CD4-positive, alpha-beta T cell treated with Interleukin-21 for 1 hour (primary cell): ENCODE measurements around the gene CACTIN.
"Not testable (repeated sequence)": the region's sequence is repeated elsewhere in the genome, so short reads cannot be mapped to it uniquely, and the experiment has no call there.

Experiments used
- DNase-seq: peaks from one replicate; pipeline ENCODE4 v3.0.0-alpha.2; 2020

The CACTIN gene

GRCh38 chr19:3626473-3627350, at the start of gene CACTIN:
TSS of gene CACTIN (minus strand) at chr19:3626790. CDS start at chr19:3626762, 28 bp downstream.
- peak; percentile 99 for DNase-seq

DNA sequence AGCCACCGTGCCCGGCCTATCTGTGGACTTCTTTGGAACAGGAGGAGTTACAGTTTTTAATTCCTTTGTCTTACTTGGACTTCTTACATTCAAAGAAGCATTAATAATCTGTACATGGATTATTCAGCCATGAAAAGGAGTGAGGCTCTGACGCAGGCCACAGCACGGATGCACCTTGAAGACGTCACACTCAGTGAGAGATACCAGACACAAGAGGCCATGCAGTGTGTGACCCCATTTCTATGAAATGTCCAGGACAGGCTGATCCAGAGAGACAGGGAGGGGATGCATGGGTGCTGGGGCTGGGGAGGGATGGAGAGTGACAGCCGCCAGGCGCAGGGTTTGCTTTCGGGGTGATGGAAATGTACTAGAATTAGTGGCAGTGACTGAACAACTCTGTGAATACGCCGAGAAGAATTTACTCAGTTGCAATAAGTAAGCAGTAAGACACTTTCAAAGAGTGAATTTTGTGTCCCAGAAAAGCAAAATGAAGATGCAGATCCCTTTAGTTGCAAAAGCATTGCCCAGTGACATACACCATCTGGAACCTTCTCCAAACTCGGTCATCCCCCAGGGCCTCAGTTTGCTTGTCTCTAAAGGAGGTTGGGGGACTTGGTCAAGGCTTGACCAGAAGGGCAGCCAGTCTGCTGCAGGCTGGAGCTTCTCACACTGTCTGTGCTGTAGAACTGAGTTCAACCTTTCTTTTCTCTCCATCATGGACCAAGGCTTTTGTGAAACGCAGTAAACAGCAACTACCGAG, 48.4 kb upstream of the CACTIN start:
- DNase-seq: no peak

DNA sequence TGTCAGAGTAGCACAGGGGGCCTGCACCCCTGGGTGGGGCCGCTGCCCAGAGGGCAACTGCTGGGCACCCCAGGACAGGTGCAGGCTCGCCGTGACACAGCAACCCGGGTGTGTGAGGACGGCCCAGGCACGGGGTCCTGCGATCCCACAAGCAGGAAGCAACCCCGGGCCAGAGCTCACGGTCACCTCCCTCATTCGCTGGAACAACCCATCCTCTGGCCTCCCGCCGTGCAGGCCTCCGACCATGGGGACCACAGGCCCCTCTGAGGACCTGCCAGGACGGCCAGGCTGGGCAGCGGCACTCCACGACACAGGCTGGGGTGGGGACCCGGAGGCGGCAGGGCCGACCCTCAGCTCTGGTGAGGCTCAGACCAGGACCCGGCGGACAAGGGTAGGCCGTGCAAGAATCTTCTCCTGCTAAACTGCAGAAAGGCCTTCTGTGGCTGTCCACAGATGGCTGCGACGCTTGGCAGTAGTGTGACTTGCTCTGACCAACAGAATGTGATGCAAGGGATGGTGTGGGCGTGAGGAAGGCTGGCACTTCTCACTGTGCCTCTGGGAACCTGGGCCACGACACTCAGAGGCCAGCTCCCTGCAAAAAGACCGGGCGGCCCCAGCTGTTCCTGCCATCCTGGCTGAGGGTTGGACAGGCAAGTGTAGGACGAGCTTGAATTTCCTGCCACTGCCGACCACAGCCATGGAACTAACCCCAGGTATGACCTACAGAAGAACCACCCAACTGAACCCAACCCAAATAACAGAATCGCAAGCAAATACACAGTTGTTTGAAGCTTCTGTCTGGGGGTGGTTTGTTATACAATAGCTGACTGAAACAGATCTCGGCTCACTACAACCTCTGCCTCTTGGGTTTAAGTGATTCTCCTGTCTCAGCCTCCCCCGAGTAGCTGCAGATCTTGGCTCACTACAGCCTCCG, 47.2 kb upstream of the CACTIN start:
- no peak for DNase-seq

GRCh38 chr19:3672993-3673392, 46.4 kb upstream of the CACTIN start:
- no peak for DNase-seq

DNA sequence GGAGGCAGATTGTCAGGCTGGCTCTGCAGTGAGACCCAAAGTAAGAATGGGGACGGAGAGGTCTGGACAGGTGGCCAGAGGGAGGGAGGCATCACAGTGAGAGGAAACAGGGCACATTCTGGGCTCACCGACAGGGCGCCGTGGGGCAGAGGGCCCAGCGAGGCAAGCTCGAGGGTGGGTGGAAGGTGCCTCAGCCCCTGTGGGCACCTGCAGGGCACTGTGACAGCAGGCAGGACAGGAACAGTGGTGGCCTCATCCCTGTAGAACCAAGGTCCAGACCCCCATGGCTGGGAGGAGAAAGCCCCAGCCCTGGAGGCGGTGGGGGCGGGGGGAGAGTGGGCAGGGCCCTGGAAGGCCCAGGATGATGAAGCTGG, 46.0 kb upstream of the CACTIN start:
- DNase-seq: no peak

DNA sequence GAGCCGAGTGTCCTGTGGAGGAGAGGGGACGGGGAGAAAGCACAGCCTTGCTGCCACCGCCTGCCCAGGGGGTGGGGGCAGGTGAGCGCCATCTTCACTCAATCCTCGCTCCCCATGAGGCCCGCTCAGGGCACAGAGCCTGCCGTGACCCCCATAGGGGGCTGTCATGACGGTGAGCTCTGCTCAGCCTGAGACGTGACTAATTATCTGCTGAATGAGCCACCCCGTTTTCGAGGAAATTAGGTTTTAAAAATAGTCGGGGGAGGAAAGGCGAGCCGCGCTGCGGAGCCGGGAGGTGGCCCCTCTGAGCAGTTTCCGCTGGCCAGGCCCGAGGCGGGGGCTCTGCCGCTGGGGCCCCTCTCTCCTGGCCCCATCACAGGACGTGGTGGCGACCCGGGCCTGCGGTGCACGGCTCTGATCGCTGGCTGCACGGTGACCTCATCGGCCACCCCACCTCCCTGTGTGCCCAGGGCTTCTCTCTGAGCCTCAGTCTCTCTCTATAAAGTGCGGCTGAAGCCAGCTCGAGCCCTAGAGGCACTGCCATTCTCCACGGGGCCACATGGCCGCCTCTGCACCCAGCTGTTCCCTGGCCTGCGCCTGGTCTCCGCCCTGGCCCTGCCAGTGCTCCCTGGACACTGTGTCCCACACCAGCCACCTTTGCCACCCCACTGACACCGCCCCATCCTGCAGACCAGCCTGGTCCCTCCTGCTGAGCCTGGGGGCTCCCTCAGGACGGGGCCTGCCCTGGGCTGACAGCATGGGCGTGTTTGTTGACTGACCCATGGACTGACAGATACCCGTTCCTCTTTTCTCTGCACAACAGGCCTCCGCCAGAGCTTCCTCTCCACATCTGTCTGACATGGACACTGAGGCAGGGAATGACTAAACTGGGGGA, 45.3 kb upstream of the CACTIN start:
- no peak for DNase-seq

DNA sequence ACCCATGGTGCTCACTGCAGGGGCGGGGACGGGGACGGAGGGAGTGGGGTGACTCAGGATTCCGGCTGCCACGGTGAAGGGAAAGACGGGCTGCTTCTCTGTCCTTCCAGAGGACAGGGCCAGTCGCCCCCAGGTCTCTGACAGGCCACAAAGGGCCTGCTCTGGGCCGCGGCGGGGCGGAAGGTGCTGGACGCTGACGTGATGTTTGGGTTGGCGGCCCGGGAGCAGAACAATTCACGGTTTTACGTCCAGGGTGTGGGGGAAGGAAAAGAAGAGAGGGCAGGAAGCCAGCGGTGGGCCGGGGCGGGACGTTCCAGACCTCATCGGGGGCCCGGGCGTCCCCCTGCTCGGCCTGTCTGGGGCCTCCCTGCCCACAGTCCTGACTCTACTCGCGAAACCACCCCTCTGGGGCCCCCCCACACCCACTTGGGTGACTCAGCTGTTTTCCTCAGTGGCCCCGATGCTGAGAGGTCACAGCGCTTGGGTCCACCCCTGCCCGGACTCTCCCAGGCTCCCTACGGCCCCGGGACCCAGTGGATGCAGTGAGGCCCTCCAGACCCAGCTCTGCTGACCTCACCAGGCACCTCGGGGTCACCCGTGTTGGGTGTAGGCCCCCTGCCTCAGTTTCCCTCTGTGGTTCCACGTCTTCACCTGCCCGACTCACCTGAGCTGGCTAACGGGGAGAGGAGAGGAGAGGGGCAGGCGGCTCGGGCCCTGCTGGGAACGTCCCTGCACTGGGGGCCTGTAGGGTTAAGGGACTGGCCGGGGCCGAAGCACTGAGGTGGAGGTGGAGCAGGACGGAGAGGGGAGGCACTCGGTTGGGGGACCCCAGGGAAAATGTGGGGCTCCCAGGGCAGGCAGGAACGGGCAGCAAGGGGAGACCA, 44.4 kb upstream of the CACTIN start:
- peak; percentile 38 for DNase-seq

- DNase-seq: no peak
Observed at GRCh38 chr19:3669947-3670795, 43.6 kb upstream of the CACTIN start.

DNA sequence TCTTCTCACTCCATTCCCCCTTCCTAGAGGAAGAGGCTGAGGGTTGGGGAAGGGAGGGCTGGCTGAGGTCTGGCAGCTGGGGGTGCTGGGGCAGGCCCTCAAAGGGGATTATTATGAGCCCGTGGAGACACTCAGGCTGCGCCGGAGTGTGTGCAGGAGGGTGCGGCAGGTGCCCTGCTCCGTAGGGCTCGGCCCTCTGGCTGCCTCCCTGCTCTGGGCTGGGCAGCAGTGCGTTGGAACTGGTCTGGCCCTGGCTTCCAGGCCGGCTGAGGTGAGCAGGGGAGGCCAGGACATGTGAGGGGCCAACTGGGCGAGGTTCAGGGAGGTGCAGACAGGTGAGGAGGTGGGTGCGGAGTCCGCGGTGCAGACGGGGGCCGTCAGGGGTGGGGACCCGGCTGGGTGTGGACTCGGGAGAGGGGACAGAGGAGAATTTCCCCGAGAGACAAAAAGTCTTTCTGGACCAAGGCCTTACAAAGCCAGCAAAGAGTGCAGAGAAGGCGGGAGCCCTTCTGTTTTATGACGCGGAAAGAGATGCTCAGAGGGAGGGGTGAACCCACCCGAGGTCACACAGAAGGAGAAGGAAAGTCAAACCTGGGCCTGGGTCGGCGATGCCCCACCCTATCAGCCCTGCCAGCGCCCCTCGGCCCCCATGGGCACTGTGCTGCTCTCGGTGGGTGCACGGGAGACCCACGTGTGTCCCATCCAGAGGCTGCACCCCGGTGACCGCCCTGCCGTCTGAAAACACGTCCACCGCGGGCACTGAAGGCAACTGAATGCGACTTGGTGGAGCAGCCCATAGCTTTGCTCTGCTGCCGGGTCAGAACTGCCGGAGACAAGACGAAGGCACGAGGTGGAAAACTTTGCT, 42.7 kb upstream of the CACTIN start:
- DNase-seq: no peak

- no peak for DNase-seq
Observed at GRCh38 chr19:3668331-3669081, 41.9 kb upstream of the CACTIN start.

- DNase-seq: no peak
Observed at GRCh38 chr19:3667766-3668165, 41.2 kb upstream of the CACTIN start.

DNA sequence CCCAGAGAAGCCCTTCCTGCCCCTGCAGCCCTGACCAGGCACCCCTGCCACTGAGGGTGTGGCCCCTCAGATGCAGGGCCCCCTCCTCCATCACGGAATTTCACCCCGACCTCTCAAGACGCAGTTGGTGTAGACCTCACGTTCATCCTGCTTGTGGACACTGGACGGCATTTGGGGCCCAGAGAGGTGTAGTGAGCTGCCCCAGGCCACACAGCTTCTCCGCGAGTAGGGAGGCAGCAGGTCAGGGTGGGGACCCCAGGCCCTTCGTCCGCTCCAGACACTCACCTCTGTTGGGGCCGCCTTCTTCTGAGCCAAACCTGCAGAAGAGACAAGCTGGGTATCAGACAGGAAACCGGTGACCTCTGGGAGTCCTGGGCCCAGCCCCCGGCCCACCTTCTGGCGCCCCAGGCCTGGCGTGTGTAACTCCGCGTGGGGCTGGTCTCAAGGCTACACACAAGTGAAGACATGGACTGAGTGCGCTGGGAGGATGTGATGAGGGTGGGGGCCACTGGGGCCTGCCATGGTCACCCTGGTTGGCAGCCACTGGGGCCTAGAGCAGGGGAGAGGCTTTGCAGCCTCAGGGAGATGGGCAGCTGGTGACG, 40.5 kb upstream of the CACTIN start:
- DNase-seq: no peak

GRCh38 chr19:3666545-3666856, 39.9 kb upstream of the CACTIN start:
- DNase-seq: not testable (repeated sequence)

- DNase-seq: peak; percentile 75
Observed at GRCh38 chr19:3665681-3666544, 39.3 kb upstream of the CACTIN start.

GRCh38 chr19:3664879-3665642, 38.5 kb upstream of the CACTIN start:
- DNase-seq: no peak

GRCh38 chr19:3663838-3664237, 37.2 kb upstream of the CACTIN start:
- DNase-seq: no peak
